Gastroesophageal sphincter (tissue), 3 donors: ENCODE results near the gene NDRG2.

Experiments
- EP300 ChIP-seq: sonication (generic); formaldehyde crosslinking; IDR thresholded peaks from one replicate; pipeline ENCODE4 v1.6.1; 2017; ENCODE audit warnings: antibody characterized with exemption, mild to moderate bottlenecking
- POLR2A ChIP-seq, 2 donors: fragments of 450-650 bp; IDR thresholded peaks; one replicate each; pipeline ENCODE4 v1.6.1; 2017; ENCODE audit warnings: antibody characterized with exemption in 2 of 2, mild to moderate bottlenecking in 2 of 2, moderate library complexity in 1 of 2
- POLR2AphosphoS5 ChIP-seq: sonication (generic); formaldehyde crosslinking; IDR thresholded peaks from one replicate; pipeline ENCODE4 v1.6.1; 2017; ENCODE audit warnings: antibody characterized with exemption
- TF ChIP-seq, protein P1 (sequence below), 4 experiments: fragments of 200-600 bp in 2 of 4; fragments of 450-650 bp in 2 of 4; sonication (generic) in 1 of 4; IDR thresholded peaks; one replicate each; pipeline ENCODE4 v1.5.1; 2017 to 2019; ENCODE audit warnings: antibody characterized with exemption in 4 of 4, mild to moderate bottlenecking in 2 of 4, moderate library complexity in 2 of 4

- no peak for TF ChIP-seq POLR2A (IDR thresholded peaks at IDR 0.05)
- TF ChIP-seq, protein P1, sequence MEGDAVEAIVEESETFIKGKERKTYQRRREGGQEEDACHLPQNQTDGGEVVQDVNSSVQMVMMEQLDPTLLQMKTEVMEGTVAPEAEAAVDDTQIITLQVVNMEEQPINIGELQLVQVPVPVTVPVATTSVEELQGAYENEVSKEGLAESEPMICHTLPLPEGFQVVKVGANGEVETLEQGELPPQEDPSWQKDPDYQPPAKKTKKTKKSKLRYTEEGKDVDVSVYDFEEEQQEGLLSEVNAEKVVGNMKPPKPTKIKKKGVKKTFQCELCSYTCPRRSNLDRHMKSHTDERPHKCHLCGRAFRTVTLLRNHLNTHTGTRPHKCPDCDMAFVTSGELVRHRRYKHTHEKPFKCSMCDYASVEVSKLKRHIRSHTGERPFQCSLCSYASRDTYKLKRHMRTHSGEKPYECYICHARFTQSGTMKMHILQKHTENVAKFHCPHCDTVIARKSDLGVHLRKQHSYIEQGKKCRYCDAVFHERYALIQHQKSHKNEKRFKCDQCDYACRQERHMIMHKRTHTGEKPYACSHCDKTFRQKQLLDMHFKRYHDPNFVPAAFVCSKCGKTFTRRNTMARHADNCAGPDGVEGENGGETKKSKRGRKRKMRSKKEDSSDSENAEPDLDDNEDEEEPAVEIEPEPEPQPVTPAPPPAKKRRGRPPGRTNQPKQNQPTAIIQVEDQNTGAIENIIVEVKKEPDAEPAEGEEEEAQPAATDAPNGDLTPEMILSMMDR (IDR thresholded peaks at IDR 0.05): no peak
- no peak for TF ChIP-seq POLR2AphosphoS5
- TF ChIP-seq EP300: no peak
Measured at GRCh38 chr14:21053184-21054122, 28.6 kb upstream of the NDRG2 start.
